Adrenal gland (tissue), 5 donors: ENCODE measurements around the gene TAF12.

Source experiments
- CTCF ChIP-seq, 6 experiments: fragments of 450-650 bp in 4 of 6; fragments of 200-600 bp in 2 of 6; sonication (generic) in 1 of 6; IDR thresholded peaks; 1 replicate in 5 of 6; 2 replicates in 1 of 6; pipeline versions ENCODE4 v1.5.1 to v1.8.0; 2016 to 2021; ENCODE audit warnings: antibody characterized with exemption in 6 of 6, mild to moderate bottlenecking in 2 of 6, moderate library complexity in 1 of 6
- POLR2A ChIP-seq, 2 donors: fragments of 450-650 bp; IDR thresholded peaks; one replicate each; pipeline ENCODE4 v1.6.1; 2017; ENCODE audit warnings: antibody characterized with exemption in 2 of 2, mild to moderate bottlenecking in 2 of 2, moderate library complexity in 1 of 2
- donor health status: DM: no; HTN: no; CAD: no.

GRCh38 chr1:28644494-28644893, 1.6 kb upstream of the TAF12 start:
- TF ChIP-seq CTCF (IDR thresholded peaks at IDR 0.05) (no peak), POLR2A (IDR thresholded peaks at IDR 0.05) (no peak)
